ENCODE results near the gene TOE1. TPM values are rescaled to one million over a fixed set of nuclear protein-coding genes. Genes with fewer than 3 reads are reported as not detected.
"Not testable (repeated sequence)": the region's sequence is repeated elsewhere in the genome, so short reads cannot be mapped to it uniquely, and the experiment has no call there.

Gene TOE1
- total RNA-seq, 3 donors from 2014 or later (not counting 1 experiment from before 2014, with no cell fraction given): 23.2 to 36.8 (median 28.2) TPM

- no peak overlapping the region for H3K27ac Mint-ChIP-seq
- Histone ChIP-seq H3K9me3 (ENCODE audit: control insufficient read depth, insufficient read depth, low read length) (no peaks in the 10 kb centered on the region), H3K4me1 (ENCODE audit: control insufficient read depth, insufficient read depth, low read length) (no peaks in the 10 kb centered on the region), H3K27ac (ENCODE audit: low read length) (no peak overlapping the region), H3K4me3 (ENCODE audit: low read length) (no peak overlapping the region), H3K36me3 (ENCODE audit: control insufficient read depth, insufficient read depth, low read length) (no peaks in the 10 kb centered on the region), H3K27me3 (ENCODE audit: control insufficient read depth, insufficient read depth, low read length) (no peaks in the 10 kb centered on the region)
- H3K9me3 Mint-ChIP-seq: no peaks in the 10 kb centered on the region
- intact Hi-C loops (cut with micrococcal nuclease): no loop called here
- no peaks in the 10 kb centered on the region for H3K36me3 Mint-ChIP-seq
- no peaks in the 10 kb centered on the region for H3K27me3 Mint-ChIP-seq (ENCODE audit: low read depth in 2 of 2)
- 99% methylated on average over 4 of the region's 4 CpGs for WGBS (ENCODE audit: insufficient coverage)
- no peaks in the 10 kb centered on the region for H3K4me1 Mint-ChIP-seq
- no peak for TF ChIP-seq CTCF (IDR thresholded peaks at IDR 0.05)
- no peak for DNase-seq
- no peak for ATAC-seq
- no peak overlapping the region for H3K4me3 Mint-ChIP-seq
These were observed 40.2 kb downstream of the TOE1 start for GRCh38 chr1:45380125-45380524.

DNA sequence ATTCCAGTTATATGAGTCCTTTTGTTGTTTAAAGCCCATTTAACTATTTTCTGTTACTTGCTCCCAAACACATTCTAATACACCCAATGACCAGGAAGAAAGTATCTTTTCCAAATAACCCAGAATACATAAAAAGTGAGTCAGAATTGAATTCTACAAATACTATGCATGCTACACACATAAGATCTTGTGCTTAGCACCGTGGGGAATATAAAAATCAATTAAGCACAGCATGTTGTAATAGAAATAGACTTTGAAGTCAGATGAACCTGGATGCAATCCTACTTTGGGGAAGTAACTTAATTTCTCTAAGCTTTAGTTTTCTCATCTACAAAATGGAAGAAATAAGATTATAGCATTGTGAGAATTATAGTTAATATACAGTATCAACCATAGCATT is 40.8 kb downstream of the TOE1 start:
- intact Hi-C loops (cut with micrococcal nuclease): no loop called here
- H3K4me3 Mint-ChIP-seq: no peak overlapping the region
- H3K27ac ChIP-seq (ENCODE audit: low read length): no peak overlapping the region

GRCh38 chr1:45381243-45381642 is 41.3 kb downstream of the TOE1 start:
- Mint-ChIP-seq H3K27ac (no peak overlapping the region), H3K4me3 (no peak overlapping the region), H3K27me3 (ENCODE audit: low read depth in 2 of 2) (no peaks in the 10 kb centered on the region), H3K36me3 (no peaks in the 10 kb centered on the region), H3K4me1 (no peaks in the 10 kb centered on the region), H3K9me3 (no peaks in the 10 kb centered on the region)
- no peak for DNase-seq
- intact Hi-C loops (cut with micrococcal nuclease): no loop called here
- TF ChIP-seq CTCF (IDR thresholded peaks at IDR 0.05): no peak
- H3K36me3 ChIP-seq (ENCODE audit: control insufficient read depth, insufficient read depth, low read length): no peaks in the 10 kb centered on the region
- no peak for ATAC-seq
- H3K4me3 ChIP-seq (ENCODE audit: low read length): no peak overlapping the region
- H3K27ac ChIP-seq (ENCODE audit: low read length): no peak overlapping the region
- no peaks in the 10 kb centered on the region for H3K27me3 ChIP-seq (ENCODE audit: control insufficient read depth, insufficient read depth, low read length)
- no peaks in the 10 kb centered on the region for H3K4me1 ChIP-seq (ENCODE audit: control insufficient read depth, insufficient read depth, low read length)
- 96% methylated on average over 2 of the region's 2 CpGs for WGBS (ENCODE audit: insufficient coverage)
- H3K9me3 ChIP-seq (ENCODE audit: control insufficient read depth, insufficient read depth, low read length): no peaks in the 10 kb centered on the region

More for the DNA sequence above, 40.8 kb downstream of the TOE1 start:
- no peaks in the 10 kb centered on the region for H3K36me3 Mint-ChIP-seq
- no CpG with 5 or more reads among the region's 1 CpG for WGBS (ENCODE audit: insufficient coverage)
- TF ChIP-seq CTCF (IDR thresholded peaks at IDR 0.05): no peak
- DNase-seq (no peak), ATAC-seq (no peak)
- Histone ChIP-seq H3K9me3 (ENCODE audit: control insufficient read depth, insufficient read depth, low read length) (no peaks in the 10 kb centered on the region), H3K4me1 (ENCODE audit: control insufficient read depth, insufficient read depth, low read length) (no peaks in the 10 kb centered on the region), H3K27me3 (ENCODE audit: control insufficient read depth, insufficient read depth, low read length) (no peaks in the 10 kb centered on the region), H3K36me3 (ENCODE audit: control insufficient read depth, insufficient read depth, low read length) (no peaks in the 10 kb centered on the region), H3K4me3 (ENCODE audit: low read length) (no peak overlapping the region)
- no peaks in the 10 kb centered on the region for H3K27me3 Mint-ChIP-seq (ENCODE audit: low read depth in 2 of 2)
- H3K27ac Mint-ChIP-seq: no peak overlapping the region
- no peaks in the 10 kb centered on the region for H3K4me1 Mint-ChIP-seq
- no peaks in the 10 kb centered on the region for H3K9me3 Mint-ChIP-seq

- no peaks in the 10 kb centered on the region for H3K4me1 Mint-ChIP-seq
- Histone ChIP-seq H3K27me3 (ENCODE audit: control insufficient read depth, insufficient read depth, low read length) (no peaks in the 10 kb centered on the region), H3K27ac (ENCODE audit: low read length) (no peak overlapping the region), H3K4me1 (ENCODE audit: control insufficient read depth, insufficient read depth, low read length) (no peaks in the 10 kb centered on the region), H3K36me3 (ENCODE audit: control insufficient read depth, insufficient read depth, low read length) (no peaks in the 10 kb centered on the region), H3K4me3 (ENCODE audit: low read length) (no peak overlapping the region), H3K9me3 (ENCODE audit: control insufficient read depth, insufficient read depth, low read length) (no peaks in the 10 kb centered on the region)
- no peaks in the 10 kb centered on the region for H3K9me3 Mint-ChIP-seq
- no peak overlapping the region for H3K27ac Mint-ChIP-seq
- DNase-seq (no peak), ATAC-seq (no peak)
- no peak overlapping the region for H3K4me3 Mint-ChIP-seq
- no peak for TF ChIP-seq CTCF (IDR thresholded peaks at IDR 0.05)
- H3K36me3 Mint-ChIP-seq: no peaks in the 10 kb centered on the region
- 93% methylated on average over 1 of the region's 1 CpG for WGBS (ENCODE audit: insufficient coverage)
- intact Hi-C loops (cut with micrococcal nuclease): no loop called here
- H3K27me3 Mint-ChIP-seq (ENCODE audit: low read depth in 2 of 2): no peaks in the 10 kb centered on the region
These were observed 43.2 kb downstream of the TOE1 start for GRCh38 chr1:45383191-45383590.

- H3K36me3 Mint-ChIP-seq; H3K4me3 ChIP-seq (ENCODE audit: low read length); H3K36me3 ChIP-seq (ENCODE audit: control insufficient read depth, insufficient read depth, low read length); H3K27ac ChIP-seq (ENCODE audit: low read length); H3K9me3 ChIP-seq (ENCODE audit: control insufficient read depth, insufficient read depth, low read length); H3K27ac Mint-ChIP-seq; H3K27me3 ChIP-seq (ENCODE audit: control insufficient read depth, insufficient read depth, low read length); H3K27me3 Mint-ChIP-seq (ENCODE audit: low read depth in 2 of 2); DNase-seq; H3K4me3 Mint-ChIP-seq; H3K9me3 Mint-ChIP-seq; H3K4me1 ChIP-seq (ENCODE audit: control insufficient read depth, insufficient read depth, low read length); ATAC-seq; H3K4me1 Mint-ChIP-seq; intact Hi-C loops (cut with micrococcal nuclease): not testable (repeated sequence)
- 94% methylated on average over 1 of the region's 4 CpGs for WGBS (ENCODE audit: insufficient coverage)
These were observed 44.2 kb downstream of the TOE1 start for GRCh38 chr1:45384213-45384612.

Data from natural killer cell (primary cell).